Right cardiac atrium (tissue), 5 donors: ENCODE data around the gene KLHDC8B. TPM values are rescaled to one million over a fixed set of nuclear protein-coding genes. Genes with fewer than 3 reads are reported as not detected.
A peak's percentile ranks its signal among the peaks of the same experiment; 100 is the strongest.
"Not testable (repeated sequence)": the region's sequence is repeated elsewhere in the genome, so short reads cannot be mapped to it uniquely, and the experiment has no call there.

ENCODE experiments used
- ATAC-seq, 2 donors: fragments of 200-7000 bp; cut with Tn5 transposase; one replicate each; pipeline versions ENCODE4 v1.8.0 to v1.9.1; 2020; ENCODE audit warnings: moderate library complexity in 2 of 2, mild to moderate bottlenecking in 1 of 2
- DNase-seq, 3 donors: peaks; one replicate each; pipeline ENCODE4 v3.0.0-alpha.2; 2020
- H3K27ac ChIP-seq: one replicate; pipeline ENCODE4 v1.5.1; 2013; ENCODE audit warnings: mild to moderate bottlenecking, low read length, control low read depth, moderate library complexity
- H3K27me3 ChIP-seq: one replicate; pipeline ENCODE4 v1.6.1; 2013; ENCODE audit not compliant: control insufficient read depth, insufficient read depth
- H3K4me1 ChIP-seq: one replicate; pipeline ENCODE4 v1.6.1; 2013; ENCODE audit warnings: low read length; ENCODE audit not compliant: control insufficient read depth, insufficient read depth
- H3K4me3 ChIP-seq: one replicate; pipeline ENCODE4 v1.5.1; 2013; ENCODE audit warnings: low read length, control low read depth
- H3K9me3 ChIP-seq: one replicate; pipeline ENCODE4 v1.6.1; 2013; ENCODE audit warnings: low read length; ENCODE audit not compliant: control insufficient read depth
- WGBS: extraction: QIAGEN DNeasy Blood & Tissue Kit; methylation state at CpG from one replicate; pipeline ENCODE4 v1.1.7; 2013; 5-methylcytosine and 5-hydroxymethylcytosine counted together
- intact Hi-C, 4 donors: fragments of 100-400 bp; cut with DNase I; formaldehyde crosslinking; loops; one replicate each; pipeline versions ENCODE4 v1.11.0 to v1.14.0; 2022 to 2023
- polyA plus RNA-seq: library from polyadenylated mRNA; stranded (reverse); fragments of 200-250 nt; gene quantifications from one replicate; pipeline ENCODE4 v1.2.3, GENCODE V29; 2013
- total RNA-seq, 4 donors: library from RNA; stranded (reverse); fragmentation: NEBNext Ultra II Directional; extraction: Animal tissue kit (Norgen Biotek cat#: 25700); gene quantifications; one replicate each; pipeline ENCODE4 v1.2.1, GENCODE V29; 2021
- donor health status: healthy with polysubstance abuse.
- donor health status: DM: no; HTN: yes; CAD: no.
- donor health status: DM: no; HTN: no; CAD: no.
- donor health status: DM: no; HTN: yes; CAD: no; lungs with severe emphysema.
- donor health status: DM: yes; HTN: yes; CAD: no.

Gene KLHDC8B
- total and polyA plus RNA-seq, 5 donors = 52.8 to 74.6 (median 55.7) TPM

- intact Hi-C loops = no loop called here
- ATAC-seq = no peak
- WGBS = 31% methylated on average over 1 of the region's 1 CpG
These were observed 12.5 kb downstream of the KLHDC8B start for GRCh38 chr3:49183873-49184272.

GRCh38 chr3:49191741-49192140 lies 20.3 kb downstream of the KLHDC8B start:
- no peak for DNase-seq
- peaks cover 3% of the 10 kb centered on the region for H3K4me1 ChIP-seq
- ATAC-seq = no peak
- H3K27ac ChIP-seq = no peak overlapping the region
- no peaks in the 10 kb centered on the region for H3K27me3 ChIP-seq
- WGBS = 77% methylated on average over 1 of the region's 1 CpG
- H3K4me3 ChIP-seq = no peak overlapping the region
- intact Hi-C loops = no loop called here
- H3K9me3 ChIP-seq = no peaks in the 10 kb centered on the region

More at GRCh38 chr3:49183873-49184272, 12.5 kb downstream of the KLHDC8B start:
- no peak for DNase-seq
- Histone ChIP-seq H3K9me3 (no peaks in the 10 kb centered on the region), H3K4me1 (no peaks in the 10 kb centered on the region), H3K27ac (no peak overlapping the region), H3K27me3 (no peaks in the 10 kb centered on the region), H3K4me3 (no peak overlapping the region)

GRCh38 chr3:49198161-49198560 lies 26.8 kb downstream of the KLHDC8B start:
- no peak for ATAC-seq
- Histone ChIP-seq H3K9me3 (no peaks in the 10 kb centered on the region), H3K4me3 (no peak overlapping the region), H3K4me1 (no peaks in the 10 kb centered on the region), H3K27ac (no peak overlapping the region), H3K27me3 (no peaks in the 10 kb centered on the region)
- 65% methylated on average over 3 of the region's 3 CpGs for WGBS
- DNase-seq = no peak
- intact Hi-C loops = no loop called here

- Histone ChIP-seq H3K27ac (no peak overlapping the region), H3K9me3 (no peaks in the 10 kb centered on the region), H3K27me3 (no peaks in the 10 kb centered on the region), H3K4me3 (no peak overlapping the region), H3K4me1 (no peaks in the 10 kb centered on the region)
- 68% methylated on average over 24 of the region's 24 CpGs for WGBS
- DNase-seq = peak in 1 of 3 donors; percentile 69
- intact Hi-C loops = no loop called here
- no peak for ATAC-seq
These were observed 27.3 kb downstream of the KLHDC8B start for GRCh38 chr3:49198611-49199230.

- H3K9me3 ChIP-seq = no peaks in the 10 kb centered on the region
- intact Hi-C loops = no loop called here
These were observed 28.0 kb downstream of the KLHDC8B start for GRCh38 chr3:49199239-49199899.

GRCh38 chr3:49199900-49200281 lies 28.5 kb downstream of the KLHDC8B start:
- no peaks in the 10 kb centered on the region for H3K27me3 ChIP-seq
- no peak for ATAC-seq
- no peaks in the 10 kb centered on the region for H3K9me3 ChIP-seq
- H3K27ac ChIP-seq = peak overlapping the region; percentile 14
- WGBS = 67% methylated on average over 15 of the region's 15 CpGs
- peak overlapping the region; percentile 44 for H3K4me3 ChIP-seq
- intact Hi-C loops = no loop called here
- no peak for DNase-seq
- H3K4me1 ChIP-seq = no peaks in the 10 kb centered on the region

More at GRCh38 chr3:49199239-49199899, 28.0 kb downstream of the KLHDC8B start:
- Histone ChIP-seq H3K27me3 (no peaks in the 10 kb centered on the region), H3K4me1 (no peaks in the 10 kb centered on the region), H3K4me3 (peak overlapping the region; percentile 44), H3K27ac (peak overlapping the region; percentile 14)
- DNase-seq (peak; percentile 98 to 99 (median 99)), ATAC-seq (peak; percentile 99)
- WGBS = 20% methylated on average over 53 of the region's 53 CpGs

GRCh38 chr3:49213541-49213943 lies 42.1 kb downstream of the KLHDC8B start:
- intact Hi-C loops = no loop called here
- ATAC-seq (no peak), DNase-seq (no peak)
- H3K9me3 ChIP-seq = no peaks in the 10 kb centered on the region
- 96% methylated on average over 15 of the region's 15 CpGs for WGBS
- H3K4me3 ChIP-seq = no peak overlapping the region
- H3K27me3 ChIP-seq = no peaks in the 10 kb centered on the region
- no peaks in the 10 kb centered on the region for H3K4me1 ChIP-seq
- H3K27ac ChIP-seq = no peak overlapping the region

GRCh38 chr3:49213998-49214397 lies 42.6 kb downstream of the KLHDC8B start:
- intact Hi-C loops = no loop called here
- no peaks in the 10 kb centered on the region for H3K4me1 ChIP-seq
- DNase-seq (no peak), ATAC-seq (no peak)
- H3K27me3 ChIP-seq = no peaks in the 10 kb centered on the region
- no peaks in the 10 kb centered on the region for H3K9me3 ChIP-seq
- H3K4me3 ChIP-seq = no peak overlapping the region
- no peak overlapping the region for H3K27ac ChIP-seq
- WGBS = 80% methylated on average over 2 of the region's 2 CpGs

GRCh38 chr3:49216687-49217086 lies 45.3 kb downstream of the KLHDC8B start:
- DNase-seq, H3K4me3 ChIP-seq, ATAC-seq, intact Hi-C loops, H3K27ac ChIP-seq, H3K27me3 ChIP-seq, H3K4me1 ChIP-seq, H3K9me3 ChIP-seq: not testable (repeated sequence)
- 71% methylated on average over 3 of the region's 3 CpGs for WGBS

- ATAC-seq, H3K4me1 ChIP-seq, H3K27ac ChIP-seq, H3K27me3 ChIP-seq, H3K9me3 ChIP-seq, intact Hi-C loops, H3K4me3 ChIP-seq, DNase-seq: not testable (repeated sequence)
These were observed 45.7 kb downstream of the KLHDC8B start for GRCh38 chr3:49217108-49217507.

GRCh38 chr3:49217688-49218470 lies 46.5 kb downstream of the KLHDC8B start:
- WGBS = 47% methylated on average over 7 of the region's 7 CpGs
- Histone ChIP-seq H3K27me3 (no peaks in the 10 kb centered on the region), H3K9me3 (no peaks in the 10 kb centered on the region), H3K4me3 (no peak overlapping the region), H3K4me1 (no peaks in the 10 kb centered on the region), H3K27ac (peak overlapping the region; percentile 47)
- DNase-seq = peak; percentile 36 to 81 (median 79)
- peak; percentile 77 to 85 for ATAC-seq
- intact Hi-C loops = no loop called here
